ENCODE measurements around the gene ATG7. TPM values are rescaled to one million over a fixed set of nuclear protein-coding genes. Genes with fewer than 3 reads are reported as not detected.

The ATG7 gene
- polyA plus RNA-seq, 1 donor (not counting 4 experiments of a cell fraction or from before 2014, with no cell fraction given): 27.9 TPM

- no peaks in the 10 kb centered on the region for H4K20me1 ChIP-seq (ENCODE audit: control insufficient read depth, extremely low read depth, insufficient read depth, low read length)
- TF ChIP-seq CTCF (optimal IDR thresholded peaks at IDR 0.05 in 1 of 3, IDR thresholded peaks at IDR 0.05 in 1 of 3, conservative IDR thresholded peaks at IDR 0.05 in 1 of 3; ENCODE audit: extremely low read depth in 1 of 3, insufficient read depth in 2 of 3, low read length in 3 of 3) (no peak), EZH2 (IDR thresholded peaks at IDR 0.05; ENCODE audit: low read length) (no peak)
- no peaks in the 10 kb centered on the region for H3K9me3 ChIP-seq (ENCODE audit: control insufficient read depth, low read depth, low read length)
- dilution Hi-C loops (cut with MboI; ENCODE audit: extremely low pct_ligation_motif_present, low sequenced_read_pairs): no loop called here
- no peaks in the 10 kb centered on the region for H3K79me2 ChIP-seq (ENCODE audit: control insufficient read depth, insufficient read depth, low read length)
- DNase-seq (ENCODE audit: low read depth, low spot score) (no peak), FAIRE-seq (no peak)
- H3K36me3 ChIP-seq (ENCODE audit: control insufficient read depth in 2 of 2, extremely low read depth in 1 of 2, insufficient read depth in 2 of 2, low read length in 2 of 2): peaks cover 2 to 3% of the 10 kb centered on the region in 2 experiments
- H3K27me3 ChIP-seq (ENCODE audit: control insufficient read depth, extremely low read depth, insufficient read depth, low read length): no peaks in the 10 kb centered on the region
- no peaks in the 10 kb centered on the region for H3K9me1 ChIP-seq (ENCODE audit: control insufficient read depth, extremely low read depth, insufficient read depth, low read length)
- H2AFZ ChIP-seq (ENCODE audit: control insufficient read depth, low read length): no peak overlapping the region
- H3K4me3 ChIP-seq (ENCODE audit: control insufficient read depth in 2 of 3, extremely low read depth in 1 of 3, insufficient read depth in 2 of 3, low read depth in 1 of 3, low read length in 3 of 3): no peak overlapping the region
- H3K27ac ChIP-seq (ENCODE audit: control insufficient read depth, insufficient read depth, low read length): no peak overlapping the region
- no peak overlapping the region for H3K4me2 ChIP-seq (ENCODE audit: control insufficient read depth, extremely low read depth, insufficient read depth, low read depth, low read length)
- H3K4me1 ChIP-seq (ENCODE audit: control insufficient read depth, extremely low read depth, insufficient read depth, low read length): peaks cover 10% of the 10 kb centered on the region
- H3K9ac ChIP-seq (ENCODE audit: control insufficient read depth, extremely low read depth, insufficient read depth, low read length): no peak overlapping the region
Measured at GRCh38 chr3:11386465-11387113, 114.4 kb downstream of the ATG7 start.

- H3K4me3 ChIP-seq (ENCODE audit: control insufficient read depth in 2 of 3, extremely low read depth in 1 of 3, insufficient read depth in 2 of 3, low read depth in 1 of 3, low read length in 3 of 3): no peak overlapping the region
- no peak overlapping the region for H3K27ac ChIP-seq (ENCODE audit: control insufficient read depth, insufficient read depth, low read length)
- H3K4me2 ChIP-seq (ENCODE audit: control insufficient read depth, extremely low read depth, insufficient read depth, low read depth, low read length): no peak overlapping the region
- FAIRE-seq (no peak), DNase-seq (ENCODE audit: low read depth, low spot score) (no peak)
- H3K36me3 ChIP-seq (ENCODE audit: control insufficient read depth in 2 of 2, extremely low read depth in 1 of 2, insufficient read depth in 2 of 2, low read length in 2 of 2): peaks cover 2 to 3% of the 10 kb centered on the region in 2 experiments
- peaks cover 27% of the 10 kb centered on the region for H3K4me1 ChIP-seq (ENCODE audit: control insufficient read depth, extremely low read depth, insufficient read depth, low read length)
- no peaks in the 10 kb centered on the region for H3K9me1 ChIP-seq (ENCODE audit: control insufficient read depth, extremely low read depth, insufficient read depth, low read length)
- no peaks in the 10 kb centered on the region for H3K79me2 ChIP-seq (ENCODE audit: control insufficient read depth, insufficient read depth, low read length)
- H4K20me1 ChIP-seq (ENCODE audit: control insufficient read depth, extremely low read depth, insufficient read depth, low read length): no peaks in the 10 kb centered on the region
- H3K9me3 ChIP-seq (ENCODE audit: control insufficient read depth, low read depth, low read length): no peaks in the 10 kb centered on the region
- H2AFZ ChIP-seq (ENCODE audit: control insufficient read depth, low read length): no peak overlapping the region
- H3K9ac ChIP-seq (ENCODE audit: control insufficient read depth, extremely low read depth, insufficient read depth, low read length): no peak overlapping the region
- no peaks in the 10 kb centered on the region for H3K27me3 ChIP-seq (ENCODE audit: control insufficient read depth, extremely low read depth, insufficient read depth, low read length)
- dilution Hi-C loops (cut with MboI; ENCODE audit: extremely low pct_ligation_motif_present, low sequenced_read_pairs): no loop called here
- no peak for TF ChIP-seq CTCF (optimal IDR thresholded peaks at IDR 0.05 in 1 of 3, IDR thresholded peaks at IDR 0.05 in 1 of 3, conservative IDR thresholded peaks at IDR 0.05 in 1 of 3; ENCODE audit: extremely low read depth in 1 of 3, insufficient read depth in 2 of 3, low read length in 3 of 3)
Measured at GRCh38 chr3:11389386-11390268, 117.4 kb downstream of the ATG7 start.

All from keratinocyte (primary cell).